Measurements from ENCODE around the gene CTNNA2. TPM values are rescaled to one million over a fixed set of nuclear protein-coding genes. Genes with fewer than 3 reads are reported as not detected.

The CTNNA2 gene
- total RNA-seq, 1 donor from 2014 or later: 2.9 TPM

DNA sequence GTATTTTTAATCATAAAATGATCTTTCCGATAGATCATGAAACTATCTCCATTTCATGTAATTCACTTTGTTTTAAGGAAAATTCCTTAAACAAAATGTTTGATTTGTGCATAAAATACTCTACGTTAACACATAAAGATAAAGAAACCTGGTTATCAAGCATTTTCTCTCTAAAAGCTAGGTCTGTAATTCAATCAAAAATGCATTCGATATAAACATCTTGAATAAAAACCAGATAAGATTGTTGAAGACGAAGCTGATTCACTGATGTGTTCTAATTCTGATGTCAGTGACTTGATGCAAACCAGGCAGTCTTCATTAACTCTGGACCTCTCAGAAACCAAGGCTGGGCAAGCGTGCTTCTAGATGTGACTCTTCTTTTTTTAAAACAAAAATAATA is 245.2 kb downstream of the CTNNA2 start:
- no peak overlapping the region for H3K4me3 ChIP-seq
- no peaks in the 10 kb centered on the region for H3K9me3 ChIP-seq
- H3K36me3 ChIP-seq: no peaks in the 10 kb centered on the region
- intact Hi-C loops (cut with DNase I): no loop called here
- no peak for TF ChIP-seq POLR2A (IDR thresholded peaks at IDR 0.05)
- TF ChIP-seq, protein P1, sequence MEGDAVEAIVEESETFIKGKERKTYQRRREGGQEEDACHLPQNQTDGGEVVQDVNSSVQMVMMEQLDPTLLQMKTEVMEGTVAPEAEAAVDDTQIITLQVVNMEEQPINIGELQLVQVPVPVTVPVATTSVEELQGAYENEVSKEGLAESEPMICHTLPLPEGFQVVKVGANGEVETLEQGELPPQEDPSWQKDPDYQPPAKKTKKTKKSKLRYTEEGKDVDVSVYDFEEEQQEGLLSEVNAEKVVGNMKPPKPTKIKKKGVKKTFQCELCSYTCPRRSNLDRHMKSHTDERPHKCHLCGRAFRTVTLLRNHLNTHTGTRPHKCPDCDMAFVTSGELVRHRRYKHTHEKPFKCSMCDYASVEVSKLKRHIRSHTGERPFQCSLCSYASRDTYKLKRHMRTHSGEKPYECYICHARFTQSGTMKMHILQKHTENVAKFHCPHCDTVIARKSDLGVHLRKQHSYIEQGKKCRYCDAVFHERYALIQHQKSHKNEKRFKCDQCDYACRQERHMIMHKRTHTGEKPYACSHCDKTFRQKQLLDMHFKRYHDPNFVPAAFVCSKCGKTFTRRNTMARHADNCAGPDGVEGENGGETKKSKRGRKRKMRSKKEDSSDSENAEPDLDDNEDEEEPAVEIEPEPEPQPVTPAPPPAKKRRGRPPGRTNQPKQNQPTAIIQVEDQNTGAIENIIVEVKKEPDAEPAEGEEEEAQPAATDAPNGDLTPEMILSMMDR (IDR thresholded peaks at IDR 0.05): no peak
- no peak for TF ChIP-seq POLR2AphosphoS5 (IDR thresholded peaks at IDR 0.05; ENCODE audit: insufficient read depth in 1 of 2, low read depth in 1 of 2)
- no peaks in the 10 kb centered on the region for H3K4me1 ChIP-seq
- H3K27ac ChIP-seq: no peak overlapping the region
- no peak for DNase-seq (ENCODE audit: extremely low spot score in 2 of 2)
- H3K27me3 ChIP-seq: no peaks in the 10 kb centered on the region

DNA sequence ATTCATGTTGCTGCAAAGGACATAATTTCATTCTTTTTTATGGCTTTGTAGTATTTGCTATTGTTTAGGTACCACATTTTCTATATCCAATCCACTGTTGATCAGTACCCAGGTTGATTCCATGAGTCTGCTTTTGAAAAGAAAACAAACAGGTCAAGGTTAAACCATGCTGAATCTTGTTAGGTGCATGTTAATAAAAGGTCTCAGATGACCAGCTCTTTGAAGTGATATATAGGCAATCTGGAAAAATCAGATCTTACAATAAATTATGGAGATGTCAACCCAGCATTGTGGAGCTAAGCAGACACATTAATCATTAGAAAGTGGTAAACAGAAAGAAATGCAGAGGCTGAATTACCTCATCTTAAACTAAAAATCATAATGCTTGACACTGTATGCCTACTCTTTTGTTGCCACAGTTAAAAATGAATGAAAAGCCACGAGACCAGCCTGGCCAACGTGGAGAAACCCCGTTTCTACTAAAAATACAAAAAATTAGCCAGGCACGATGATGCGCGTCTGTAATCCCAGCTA is 246.0 kb downstream of the CTNNA2 start:
- no peak for TF ChIP-seq POLR2AphosphoS5 (IDR thresholded peaks at IDR 0.05; ENCODE audit: insufficient read depth in 1 of 2, low read depth in 1 of 2)
- TF ChIP-seq, protein P1 (IDR thresholded peaks at IDR 0.05): no peak
- no peak for TF ChIP-seq POLR2A (IDR thresholded peaks at IDR 0.05)

DNA sequence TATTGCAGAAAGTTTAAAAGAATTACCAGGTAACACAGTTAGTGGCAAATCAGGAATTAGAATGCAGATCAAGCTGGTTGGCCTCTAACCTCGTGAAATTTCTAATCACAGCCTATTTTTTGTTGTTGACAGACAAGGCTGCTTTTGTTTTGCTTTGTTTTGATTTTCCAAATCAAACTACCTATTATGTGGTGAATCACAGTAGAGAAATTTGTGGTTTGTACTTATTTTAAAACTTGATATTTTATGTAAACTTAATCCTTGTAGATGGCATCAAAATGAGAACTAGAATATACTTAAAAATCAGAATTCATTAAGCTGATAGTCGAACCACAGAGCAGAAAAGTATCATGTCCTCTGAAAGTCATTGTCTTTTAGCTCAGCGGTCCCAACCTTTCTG is 258.1 kb downstream of the CTNNA2 start:
- H3K4me1 ChIP-seq: no peaks in the 10 kb centered on the region

More for the DNA sequence above, 246.0 kb downstream of the CTNNA2 start:
- intact Hi-C loops (cut with DNase I): no loop called here
- no peaks in the 10 kb centered on the region for H3K9me3 ChIP-seq
- DNase-seq (ENCODE audit: extremely low spot score in 2 of 2): no peak
- no peak overlapping the region for H3K4me3 ChIP-seq
- no peaks in the 10 kb centered on the region for H3K4me1 ChIP-seq
- H3K27me3 ChIP-seq: no peaks in the 10 kb centered on the region
- H3K27ac ChIP-seq: no peak overlapping the region
- no peaks in the 10 kb centered on the region for H3K36me3 ChIP-seq

DNA sequence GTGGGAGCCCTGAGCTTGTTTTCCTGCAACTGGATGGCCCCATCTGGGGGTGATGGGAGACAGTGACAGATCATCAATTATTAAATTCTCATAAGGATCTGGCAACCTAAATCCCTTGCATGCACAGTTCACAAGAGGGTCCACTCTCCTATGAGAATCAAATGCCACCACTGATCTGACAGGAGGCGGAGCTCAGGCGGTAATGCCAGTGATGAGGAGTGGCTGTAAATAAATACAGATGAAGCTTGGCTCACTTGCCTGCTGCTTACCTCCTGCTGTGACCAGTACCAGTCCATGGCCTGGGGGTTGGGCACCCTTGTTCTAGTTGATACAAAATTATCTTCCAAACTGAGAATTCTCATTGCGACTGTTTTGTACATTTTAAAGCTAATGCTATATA is 258.6 kb downstream of the CTNNA2 start:
- Histone ChIP-seq H3K4me1 (no peaks in the 10 kb centered on the region), H3K27me3 (no peaks in the 10 kb centered on the region), H3K4me3 (no peak overlapping the region), H3K9me3 (no peaks in the 10 kb centered on the region), H3K36me3 (no peaks in the 10 kb centered on the region), H3K27ac (no peak overlapping the region)
- no peak for TF ChIP-seq POLR2A (IDR thresholded peaks at IDR 0.05)
- TF ChIP-seq, protein P1 (IDR thresholded peaks at IDR 0.05): no peak
- no peak for TF ChIP-seq POLR2AphosphoS5 (IDR thresholded peaks at IDR 0.05; ENCODE audit: insufficient read depth in 1 of 2, low read depth in 1 of 2)
- DNase-seq (ENCODE audit: extremely low spot score in 2 of 2): no peak
- intact Hi-C loops (cut with DNase I): no loop called here

More for the DNA sequence above, 258.1 kb downstream of the CTNNA2 start:
- no peaks in the 10 kb centered on the region for H3K9me3 ChIP-seq
- H3K27ac ChIP-seq: no peak overlapping the region
- H3K36me3 ChIP-seq: no peaks in the 10 kb centered on the region
- H3K4me3 ChIP-seq: no peak overlapping the region
- no peaks in the 10 kb centered on the region for H3K27me3 ChIP-seq
- DNase-seq (ENCODE audit: extremely low spot score in 2 of 2): no peak
- intact Hi-C loops (cut with DNase I): no loop called here
- TF ChIP-seq POLR2AphosphoS5 (IDR thresholded peaks at IDR 0.05; ENCODE audit: insufficient read depth in 1 of 2, low read depth in 1 of 2) (no peak), POLR2A (IDR thresholded peaks at IDR 0.05) (no peak)
- TF ChIP-seq, protein P1 (IDR thresholded peaks at IDR 0.05): no peak

DNA sequence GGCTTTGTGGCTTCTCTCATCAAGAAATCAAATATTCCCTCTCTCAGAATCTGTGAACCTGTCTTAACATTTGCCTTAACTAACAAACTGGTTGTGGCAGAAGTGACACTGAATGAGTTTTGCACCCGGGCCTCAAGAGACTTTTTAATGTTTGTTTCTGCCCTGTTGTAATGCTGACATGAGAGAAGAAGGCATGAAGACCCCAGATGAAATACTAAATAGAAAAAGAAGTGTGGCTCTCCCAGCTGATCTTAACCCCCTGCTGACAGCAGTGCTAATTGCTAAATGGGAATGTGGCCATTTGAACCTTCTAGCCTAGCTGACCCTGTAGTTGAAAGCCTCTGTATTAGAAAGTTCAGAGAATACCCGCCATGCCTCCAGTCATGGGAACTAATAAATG is 261.2 kb downstream of the CTNNA2 start:
- Histone ChIP-seq H3K27me3 (no peaks in the 10 kb centered on the region), H3K4me3 (no peak overlapping the region), H3K36me3 (no peaks in the 10 kb centered on the region), H3K27ac (no peak overlapping the region), H3K9me3 (no peaks in the 10 kb centered on the region), H3K4me1 (no peaks in the 10 kb centered on the region)
- no peak for DNase-seq (ENCODE audit: extremely low spot score in 2 of 2)
- TF ChIP-seq POLR2A (IDR thresholded peaks at IDR 0.05) (no peak), POLR2AphosphoS5 (IDR thresholded peaks at IDR 0.05; ENCODE audit: insufficient read depth in 1 of 2, low read depth in 1 of 2) (no peak)
- TF ChIP-seq, protein P1 (IDR thresholded peaks at IDR 0.05): no peak
- intact Hi-C loops (cut with DNase I): no loop called here

Data from vagina (tissue), 2 donors.